HepG2 (cell line): ENCODE data around the gene FAM53B. TPM values are rescaled to one million over a fixed set of nuclear protein-coding genes. Genes with fewer than 3 reads are reported as not detected.

ENCODE experiments used
- EP300 ChIP-seq, 3 experiments: sonication (generic) in 1 of 3; formaldehyde crosslinking in 1 of 3; IDR thresholded peaks; 2 replicates each; pipeline versions ENCODE4 v1.5.1 to v1.6.1; 2011 to 2020; ENCODE audit warnings: low read depth in 2 of 3, low read length in 2 of 3, borderline replicate concordance in 1 of 3, improper control_type of control experiment in 1 of 3, mild to moderate bottlenecking in 1 of 3, missing genetic modification reagents in 1 of 3, moderate library complexity in 1 of 3
- GABPB1 ChIP-seq: IDR thresholded peaks from 2 replicates; pipeline ENCODE4 v1.6.1; 2016; ENCODE audit warnings: mild to moderate bottlenecking, missing genetic modification reagents, moderate library complexity, missing compliant biosample characterization
- HIVEP1 ChIP-seq: sonication (generic); formaldehyde crosslinking; IDR thresholded peaks from 2 replicates; pipeline ENCODE4 v1.4.0; 2020; ENCODE audit warnings: mild to moderate bottlenecking, missing genetic modification reagents
- MEF2D ChIP-seq: sonication (generic); formaldehyde crosslinking; IDR thresholded peaks from 2 replicates; pipeline ENCODE4 v1.5.1; 2020; ENCODE audit warnings: mild to moderate bottlenecking, missing genetic modification reagents
- SAP130 ChIP-seq: IDR thresholded peaks from 2 replicates; pipeline ENCODE4 v1.6.1; 2016; ENCODE audit warnings: low read depth
- SNAPC5 ChIP-seq: sonication (generic); formaldehyde crosslinking; IDR thresholded peaks from 2 replicates; pipeline ENCODE4 v1.8.1; 2023; ENCODE audit warnings: mild to moderate bottlenecking, missing genetic modification reagents, borderline replicate concordance
- SOX6 ChIP-seq, 2 experiments: fragments of 450-650 bp in 1 of 2; sonication (generic) in 1 of 2; formaldehyde crosslinking in 1 of 2; IDR thresholded peaks; 2 replicates each; pipeline versions ENCODE4 v1.4.0 to v1.6.1; 2017 to 2020; ENCODE audit warnings: antibody characterized with exemption in 1 of 2, mild to moderate bottlenecking in 1 of 2, missing genetic modification reagents in 1 of 2
- SRF ChIP-seq: IDR thresholded peaks from 2 replicates; pipeline ENCODE4 v1.6.1; 2011; ENCODE audit warnings: mild to moderate bottlenecking, low read depth, low read length, moderate library complexity
- TBX2 ChIP-seq: sonication (generic); formaldehyde crosslinking; IDR thresholded peaks from 2 replicates; pipeline ENCODE4 v1.5.0; 2020; ENCODE audit warnings: missing genetic modification reagents, mild to moderate bottlenecking, borderline replicate concordance
- ZBTB42 ChIP-seq: sonication (generic); formaldehyde crosslinking; IDR thresholded peaks from 2 replicates; pipeline ENCODE4 v1.5.0; 2020; ENCODE audit warnings: mild to moderate bottlenecking, missing genetic modification reagents
- ZFP36L2 ChIP-seq: sonication (generic); formaldehyde crosslinking; IDR thresholded peaks from 2 replicates; pipeline ENCODE4 v1.4.0; 2020; ENCODE audit warnings: missing genetic modification reagents
- ZFP62 ChIP-seq: sonication (generic); formaldehyde crosslinking; IDR thresholded peaks from 2 replicates; pipeline ENCODE4 v1.4.0; 2020; ENCODE audit warnings: missing genetic modification reagents
- ZFY ChIP-seq: sonication (generic); formaldehyde crosslinking; IDR thresholded peaks from 2 replicates; pipeline ENCODE4 v1.4.0; 2020; ENCODE audit warnings: missing genetic modification reagents
- ZHX1 ChIP-seq: sonication (generic); formaldehyde crosslinking; IDR thresholded peaks from 2 replicates; pipeline ENCODE4 v1.8.1; 2022; ENCODE audit warnings: low read depth, mild to moderate bottlenecking, missing genetic modification reagents
- ZNF12 ChIP-seq: sonication (generic); formaldehyde crosslinking; IDR thresholded peaks from 2 replicates; pipeline ENCODE4 v1.5.0; 2020; ENCODE audit warnings: missing genetic modification reagents
- ZNF24 ChIP-seq: fragments of 450-650 bp; IDR thresholded peaks from 2 replicates; pipeline ENCODE4 v1.6.1; 2017; ENCODE audit warnings: antibody characterized with exemption, mild to moderate bottlenecking
- ZNF83 ChIP-seq: sonication (generic); formaldehyde crosslinking; IDR thresholded peaks from 2 replicates; pipeline ENCODE4 v1.4.0; 2020; ENCODE audit warnings: missing genetic modification reagents, mild to moderate bottlenecking, borderline replicate concordance
- polyA plus RNA-seq, 8 experiments: library from polyadenylated mRNA; depleted of rRNA in 3 of 8; stranded (reverse) in 7 of 8; unstranded in 1 of 8; fragments of >200 nt; fragmentation: Illumina TruSeq in 4 of 8; extraction: Trizol in 4 of 8; gene quantifications; 2 replicates each; pipeline versions ENCODE4 v1.2.1 to v1.2.3, GENCODE V29; 2011 to 2016; ENCODE audit warnings: low read depth in 4 of 8, missing spikeins in 1 of 8, mixed read lengths in 1 of 8; ENCODE audit not compliant: insufficient read depth in 1 of 8
- total RNA-seq, 5 experiments: library from RNA; depleted of rRNA; stranded (reverse); fragments of >200 nt; fragmentation: Illumina TruSeq; extraction: Trizol; gene quantifications; 2 replicates each; pipeline ENCODE4 v1.2.3, GENCODE V29; 2016; ENCODE audit warnings: low read depth in 1 of 5
- TF ChIP-seq, protein P1 (sequence below): sonication (generic); formaldehyde crosslinking; IDR thresholded peaks from 2 replicates; pipeline ENCODE4 v1.5.1; 2020; ENCODE audit warnings: missing genetic modification reagents, mild to moderate bottlenecking, borderline replicate concordance
- TF ChIP-seq, protein P2 (sequence below), 2 experiments: sonication (generic) in 1 of 2; formaldehyde crosslinking in 1 of 2; IDR thresholded peaks; 2 replicates each; pipeline versions ENCODE4 v1.4.0 to v1.6.1; 2018 to 2020; ENCODE audit warnings: missing genetic modification reagents in 2 of 2, borderline replicate concordance in 1 of 2, low read depth in 1 of 2, mild to moderate bottlenecking in 1 of 2, missing biosample characterization in 1 of 2
- TF ChIP-seq, protein P3 (sequence below): sonication (generic); formaldehyde crosslinking; IDR thresholded peaks from 2 replicates; pipeline ENCODE4 v1.5.0; 2020; ENCODE audit warnings: mild to moderate bottlenecking, missing genetic modification reagents

The FAM53B gene
- total and polyA plus RNA-seq, 2 of the 13 experiments (the other 11 are each of a cell fraction or from before 2014, with no cell fraction given): 6.4 to 19.3 TPM

DNA sequence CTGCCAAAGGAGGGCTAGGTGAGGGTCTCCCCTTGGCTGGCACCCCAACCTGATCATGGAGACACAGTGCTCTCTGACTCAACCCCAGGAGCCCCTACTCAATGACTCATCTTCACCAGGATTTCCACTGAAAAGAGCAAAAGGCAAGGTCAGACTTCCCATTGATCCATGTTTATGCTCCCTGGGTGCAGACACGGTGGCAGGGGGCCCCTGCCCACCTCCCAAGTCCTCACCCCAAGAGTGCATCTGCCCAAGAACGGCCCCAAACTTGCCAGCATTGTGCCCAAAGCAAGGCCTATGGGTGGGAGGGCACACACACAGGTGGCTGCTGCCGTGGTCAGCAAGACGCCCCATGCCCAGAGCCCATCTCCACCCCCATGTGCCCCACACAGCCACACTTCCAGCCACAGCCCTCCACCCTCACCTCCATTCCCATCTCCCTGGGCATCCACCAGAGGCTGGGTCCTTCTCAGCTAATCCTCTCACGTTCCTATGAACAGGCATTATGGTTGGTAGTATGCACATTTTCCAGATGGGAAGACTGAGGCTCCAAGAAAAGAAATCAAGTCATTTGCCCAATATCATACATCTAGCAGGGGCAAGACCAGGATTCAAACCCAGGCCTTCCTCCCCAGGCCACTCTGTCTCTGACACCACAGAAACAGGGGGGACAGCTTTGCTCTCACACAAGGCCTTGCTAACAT lies 31.3 kb downstream of the FAM53B start (continued):
- TF ChIP-seq, protein P1, sequence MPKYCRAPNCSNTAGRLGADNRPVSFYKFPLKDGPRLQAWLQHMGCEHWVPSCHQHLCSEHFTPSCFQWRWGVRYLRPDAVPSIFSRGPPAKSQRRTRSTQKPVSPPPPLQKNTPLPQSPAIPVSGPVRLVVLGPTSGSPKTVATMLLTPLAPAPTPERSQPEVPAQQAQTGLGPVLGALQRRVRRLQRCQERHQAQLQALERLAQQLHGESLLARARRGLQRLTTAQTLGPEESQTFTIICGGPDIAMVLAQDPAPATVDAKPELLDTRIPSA: no peak
- TF ChIP-seq SNAPC5 (CRISPR knock-in tag): no peak
- peak in 1 of 2 experiments; percentile 47; a peak in 1 of 4 replicates for TF ChIP-seq EP300 (IDR thresholded peaks at IDR 0.05; ENCODE audit: low read depth in 2 of 2, low read length in 2 of 2)
- no peak for TF ChIP-seq EP300 (CRISPR knock-in tag; IDR thresholded peaks at IDR 0.05; ENCODE audit: borderline replicate concordance)
- TF ChIP-seq ZNF83 (CRISPR knock-in tag): no peak
- no peak for TF ChIP-seq GABPB1 (CRISPR knock-in tag)
- no peak for TF ChIP-seq ZNF24
- no peak for TF ChIP-seq TBX2 (CRISPR knock-in tag)
- TF ChIP-seq SOX6 (IDR thresholded peaks at IDR 0.05): no peak
- no peak for TF ChIP-seq SOX6 (CRISPR knock-in tag; IDR thresholded peaks at IDR 0.05)
- TF ChIP-seq SAP130: 0 out of 2 replicates have a peak, but pooled peaks have one; percentile 13
- TF ChIP-seq ZHX1: no peak
- no peak for TF ChIP-seq ZFP62 (CRISPR knock-in tag)
- no peak for TF ChIP-seq SRF
- TF ChIP-seq ZBTB42 (CRISPR knock-in tag): no peak
- TF ChIP-seq, protein P2, sequence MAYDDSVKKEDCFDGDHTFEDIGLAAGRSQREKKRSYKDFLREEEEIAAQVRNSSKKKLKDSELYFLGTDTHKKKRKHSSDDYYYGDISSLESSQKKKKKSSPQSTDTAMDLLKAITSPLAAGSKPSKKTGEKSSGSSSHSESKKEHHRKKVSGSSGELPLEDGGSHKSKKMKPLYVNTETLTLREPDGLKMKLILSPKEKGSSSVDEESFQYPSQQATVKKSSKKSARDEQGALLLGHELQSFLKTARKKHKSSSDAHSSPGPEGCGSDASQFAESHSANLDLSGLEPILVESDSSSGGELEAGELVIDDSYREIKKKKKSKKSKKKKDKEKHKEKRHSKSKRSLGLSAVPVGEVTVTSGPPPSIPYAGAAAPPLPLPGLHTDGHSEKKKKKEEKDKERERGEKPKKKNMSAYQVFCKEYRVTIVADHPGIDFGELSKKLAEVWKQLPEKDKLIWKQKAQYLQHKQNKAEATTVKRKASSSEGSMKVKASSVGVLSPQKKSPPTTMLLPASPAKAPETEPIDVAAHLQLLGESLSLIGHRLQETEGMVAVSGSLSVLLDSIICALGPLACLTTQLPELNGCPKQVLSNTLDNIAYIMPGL (CRISPR knock-in tag; IDR thresholded peaks at IDR 0.05; ENCODE audit: borderline replicate concordance in 1 of 2, low read depth in 1 of 2): no peak
- TF ChIP-seq HIVEP1 (CRISPR knock-in tag): no peak
- TF ChIP-seq ZFP36L2 (CRISPR knock-in tag): no peak
- TF ChIP-seq ZNF12 (CRISPR knock-in tag): no peak
- no peak for TF ChIP-seq ZFY
- TF ChIP-seq MEF2D (CRISPR knock-in tag): no peak
- TF ChIP-seq, protein P3, sequence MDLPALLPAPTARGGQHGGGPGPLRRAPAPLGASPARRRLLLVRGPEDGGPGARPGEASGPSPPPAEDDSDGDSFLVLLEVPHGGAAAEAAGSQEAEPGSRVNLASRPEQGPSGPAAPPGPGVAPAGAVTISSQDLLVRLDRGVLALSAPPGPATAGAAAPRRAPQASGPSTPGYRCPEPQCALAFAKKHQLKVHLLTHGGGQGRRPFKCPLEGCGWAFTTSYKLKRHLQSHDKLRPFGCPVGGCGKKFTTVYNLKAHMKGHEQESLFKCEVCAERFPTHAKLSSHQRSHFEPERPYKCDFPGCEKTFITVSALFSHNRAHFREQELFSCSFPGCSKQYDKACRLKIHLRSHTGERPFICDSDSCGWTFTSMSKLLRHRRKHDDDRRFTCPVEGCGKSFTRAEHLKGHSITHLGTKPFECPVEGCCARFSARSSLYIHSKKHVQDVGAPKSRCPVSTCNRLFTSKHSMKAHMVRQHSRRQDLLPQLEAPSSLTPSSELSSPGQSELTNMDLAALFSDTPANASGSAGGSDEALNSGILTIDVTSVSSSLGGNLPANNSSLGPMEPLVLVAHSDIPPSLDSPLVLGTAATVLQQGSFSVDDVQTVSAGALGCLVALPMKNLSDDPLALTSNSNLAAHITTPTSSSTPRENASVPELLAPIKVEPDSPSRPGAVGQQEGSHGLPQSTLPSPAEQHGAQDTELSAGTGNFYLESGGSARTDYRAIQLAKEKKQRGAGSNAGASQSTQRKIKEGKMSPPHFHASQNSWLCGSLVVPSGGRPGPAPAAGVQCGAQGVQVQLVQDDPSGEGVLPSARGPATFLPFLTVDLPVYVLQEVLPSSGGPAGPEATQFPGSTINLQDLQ: no peak
